NCI-H2081 (cell line): Measurements from ENCODE around the gene TMEM266.

Experiments used
- DNase-seq, 2 experiments: peaks; one replicate each; lab custom pipeline; 2025; lab: John Stamatoyannopoulos, UW

Gene TMEM266

DNA sequence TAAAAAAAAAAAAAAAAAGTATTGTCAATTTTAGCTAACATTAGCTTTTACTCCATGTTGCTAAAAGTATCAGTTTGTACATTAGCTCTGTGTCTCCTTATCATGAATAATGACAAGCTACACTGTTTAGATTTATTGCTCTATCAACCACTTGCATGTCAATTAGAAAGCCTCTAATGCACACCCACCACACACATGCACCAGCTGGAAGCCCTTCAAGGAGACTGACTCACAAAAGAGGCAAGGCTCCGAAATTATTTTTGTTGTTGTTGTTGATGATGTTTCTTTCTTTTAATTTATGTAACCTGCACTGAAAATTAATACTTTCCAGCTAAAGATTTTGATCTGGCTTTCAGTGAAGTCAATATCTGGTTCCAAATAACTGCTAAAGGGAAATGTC, 180.0 kb downstream of the TMEM266 start:
- DNase-seq, result no peak

DNA sequence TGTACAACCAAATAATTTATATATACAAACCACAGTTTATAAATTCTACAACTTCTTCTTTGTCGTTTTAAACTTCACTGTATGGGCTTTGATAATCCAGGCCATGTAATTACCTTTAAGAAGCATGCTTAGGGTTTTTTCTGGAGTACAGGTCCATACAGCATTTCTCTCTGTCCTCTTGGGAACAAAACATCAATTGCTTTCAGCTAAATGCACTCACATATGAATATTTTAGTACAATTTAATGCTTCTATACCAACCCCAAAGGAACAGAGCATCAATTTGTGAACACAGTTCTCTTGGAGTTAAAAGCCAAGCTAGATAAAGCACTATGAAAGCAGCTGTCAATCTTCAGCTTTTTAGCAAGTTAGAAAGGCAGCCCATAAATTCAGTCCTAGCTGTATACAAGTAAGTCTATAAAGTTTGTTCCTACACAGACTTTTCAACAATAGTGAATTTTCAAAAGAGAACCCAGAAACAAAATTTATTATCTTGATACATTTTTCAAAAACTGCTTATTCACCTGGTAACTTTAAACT, 185.4 kb downstream of the TMEM266 start:
- no peak for DNase-seq

DNA sequence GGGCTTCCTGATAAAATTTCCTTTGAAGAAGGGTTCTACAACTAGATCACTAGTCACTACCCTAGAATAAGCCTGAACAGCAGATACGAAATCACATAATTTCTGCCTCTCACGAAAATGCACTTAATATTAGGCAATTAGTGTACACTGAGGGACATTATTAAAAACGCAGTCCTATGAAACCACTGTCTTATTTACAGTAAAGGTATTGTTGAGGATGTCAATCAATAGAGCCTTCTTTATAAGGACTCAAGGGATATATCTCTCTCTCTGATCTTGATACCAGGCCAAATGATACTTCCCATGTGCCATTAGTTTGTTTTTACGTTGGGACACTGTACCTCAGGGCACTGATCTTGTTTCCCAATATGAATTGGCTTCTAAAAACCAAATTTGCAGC, 191.9 kb downstream of the TMEM266 start:
- DNase-seq, result no peak

DNA sequence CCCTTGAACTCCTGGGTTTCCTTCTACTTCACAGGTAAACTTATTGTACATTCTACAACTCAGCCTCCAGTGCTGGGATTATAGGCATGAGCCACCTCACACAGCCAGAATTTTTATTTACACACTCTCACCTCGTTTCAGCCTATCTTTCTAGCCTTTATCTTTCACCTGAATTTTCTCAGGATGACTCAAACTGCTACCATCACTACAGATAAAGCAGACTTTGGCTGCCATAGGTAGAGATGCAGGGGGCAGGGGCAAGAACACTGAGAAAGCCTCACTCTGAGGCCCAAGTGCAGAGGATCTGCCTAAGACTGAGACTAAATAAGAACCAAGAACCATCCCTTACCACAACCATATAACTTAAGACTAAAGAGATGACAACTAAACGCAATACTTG, 192.5 kb downstream of the TMEM266 start:
- DNase-seq, result no peak

DNA sequence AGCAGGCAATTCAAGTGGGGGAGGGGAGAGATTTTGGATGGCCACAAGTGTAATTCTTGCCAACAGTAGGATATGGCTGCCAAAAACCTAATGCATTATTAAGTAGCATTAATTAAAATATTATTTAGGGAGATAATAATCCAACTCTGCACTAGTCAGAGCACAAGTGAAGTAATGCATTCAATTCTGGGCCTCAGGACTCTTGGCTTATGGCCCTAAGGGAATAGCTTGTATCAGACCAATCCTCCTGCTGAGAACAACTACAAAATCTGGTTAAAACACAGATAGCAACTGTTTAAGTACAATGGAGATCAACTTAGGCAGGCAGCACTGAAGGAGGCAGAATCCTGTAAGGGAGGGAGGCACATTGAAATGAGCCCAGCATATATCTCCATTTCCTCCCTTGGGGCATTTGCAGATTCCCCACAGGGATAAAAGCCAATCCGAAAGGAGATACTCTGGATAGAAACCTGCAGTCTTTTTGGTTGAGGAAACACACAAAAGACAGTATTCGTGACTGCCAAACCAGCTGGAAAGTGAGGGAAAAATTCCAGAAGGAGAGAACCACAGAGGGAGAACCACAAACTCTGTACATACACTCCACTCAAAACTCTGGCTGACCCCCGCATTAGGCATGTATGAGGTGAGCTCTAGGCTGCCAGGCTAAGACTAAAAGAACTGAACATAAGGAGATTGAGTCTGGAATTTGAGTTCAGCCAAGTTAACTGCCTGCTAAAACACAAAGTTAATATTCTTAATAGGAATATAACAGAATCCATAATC, 194.1 kb downstream of the TMEM266 start:
- peak in 1 of 2 experiments; percentile 46 for DNase-seq
